Right ventricle myocardium inferior (tissue), 1 donor: Measurements from ENCODE around the gene NDUFS8. TPM values are rescaled to one million over a fixed set of nuclear protein-coding genes. Genes with fewer than 3 reads are reported as not detected.

Source experiments
- ATAC-seq: fragments of 200-7000 bp; cut with Tn5 transposase; one replicate; pipeline ENCODE4 v1.9.1; 2020; ENCODE audit warnings: mild to moderate bottlenecking, moderate library complexity
- DNase-seq: peaks from one replicate; pipeline ENCODE4 v3.0.0; 2021; ENCODE audit errors: missing footprints
- intact Hi-C: fragments of 100-400 bp; cut with DNase I; formaldehyde crosslinking; loops from one replicate; pipeline ENCODE4 v1.11.0; 2022
- total RNA-seq: library from RNA; stranded (reverse); fragmentation: NEBNext Ultra II Directional; extraction: Animal tissue kit (Norgen Biotek cat#: 25700); gene quantifications from one replicate; pipeline ENCODE4 v1.2.1, GENCODE V29; 2021
- donor health status: DM: no; HTN: yes; CAD: no; lungs with severe emphysema.

The NDUFS8 gene
- total RNA-seq, 1 donor from 2014 or later, result 479 TPM

- intact Hi-C loops, result no loop called here
- no peak for ATAC-seq
Observed at GRCh38 chr11:68028802-68029545, 1.5 kb upstream of the NDUFS8 start.

GRCh38 chr11:68031144-68031464, 623 bp downstream of the NDUFS8 start:
- intact Hi-C loops, result loop anchor here (5.0 kb wide), 1 partner anchor 91 kb away; the partner anchor contains the start of gene CHKA
- DNase-seq (no peak), ATAC-seq (no peak)

More at GRCh38 chr11:68028802-68029545, 1.5 kb upstream of the NDUFS8 start:
- no peak for DNase-seq

- no peak for DNase-seq
- intact Hi-C loops, result loop anchor here (5.0 kb wide), 1 partner anchor 90 kb away; the partner anchor contains the start of gene CHKA
- ATAC-seq, result no peak
Observed at GRCh38 chr11:68032003-68032402, 1.5 kb downstream of the NDUFS8 start.

GRCh38 chr11:68032997-68033707, 2.7 kb downstream of the NDUFS8 start:
- DNase-seq (no peak), ATAC-seq (no peak)
- intact Hi-C loops, result loop anchor here (5.0 kb wide), 1 partner anchor 89 kb away; the partner anchor contains the start of gene CHKA

GRCh38 chr11:68033708-68034045, 3.2 kb downstream of the NDUFS8 start:
- intact Hi-C loops, result loop anchor here (5.0 kb wide), 1 partner anchor 89 kb away; the partner anchor contains the start of gene CHKA
- peak; percentile 42 for ATAC-seq
- DNase-seq, result peak; percentile 77

- ATAC-seq (no peak), DNase-seq (peak; percentile 46)
- intact Hi-C loops, result no loop called here
Observed at GRCh38 chr11:68035266-68035876, 4.9 kb downstream of the NDUFS8 start.

GRCh38 chr11:68036141-68036716, 5.7 kb downstream of the NDUFS8 start:
- DNase-seq, result peak; percentile 81
- ATAC-seq, result no peak
- intact Hi-C loops, result no loop called here

GRCh38 chr11:68036717-68037239, 6.3 kb downstream of the NDUFS8 start:
- intact Hi-C loops, result no loop called here
- DNase-seq (peak; percentile 91), ATAC-seq (no peak)

- intact Hi-C loops, result no loop called here
- no peak for ATAC-seq
- no peak for DNase-seq
Observed at GRCh38 chr11:68037411-68038225, 7.1 kb downstream of the NDUFS8 start.

GRCh38 chr11:68038226-68038717, 7.8 kb downstream of the NDUFS8 start:
- ATAC-seq (no peak), DNase-seq (no peak)
- intact Hi-C loops, result no loop called here

GRCh38 chr11:68038718-68039525, 8.4 kb downstream of the NDUFS8 start, which contains the start of gene TCIRG1:
TSS of gene TCIRG1 (plus strand) at chr11:68039025. CDS start at chr11:68041272, 2,247 bp downstream.
- DNase-seq, result peak; percentile 94
- peak; percentile 90 for ATAC-seq
- intact Hi-C loops, result no loop called here

GRCh38 chr11:68039526-68040086, 9.1 kb downstream of the NDUFS8 start:
- no peak for DNase-seq
- ATAC-seq, result no peak
- intact Hi-C loops, result no loop called here

- peak; percentile 91 for DNase-seq
- intact Hi-C loops, result no loop called here
- peak; percentile 30 for ATAC-seq
Observed at GRCh38 chr11:68040101-68040956, 9.8 kb downstream of the NDUFS8 start.

GRCh38 chr11:68040957-68041591, 10.6 kb downstream of the NDUFS8 start:
- intact Hi-C loops, result no loop called here
- no peak for ATAC-seq
- DNase-seq, result no peak

GRCh38 chr11:68041617-68042218, 11.2 kb downstream of the NDUFS8 start:
- intact Hi-C loops, result no loop called here
- no peak for ATAC-seq
- no peak for DNase-seq
